ENCODE measurements around the gene PDE3B. TPM values are rescaled to one million over a fixed set of nuclear protein-coding genes. Genes with fewer than 3 reads are reported as not detected.

The PDE3B gene
- polyA plus RNA-seq, 1 donor (not counting 4 experiments of a cell fraction or from before 2014, with no cell fraction given) = 0.01 TPM

- Histone ChIP-seq H3K27me3 (ENCODE audit: control insufficient read depth, extremely low read depth, insufficient read depth, low read length) (no peaks in the 10 kb centered on the region), H3K9ac (ENCODE audit: control insufficient read depth, extremely low read depth, insufficient read depth, low read length) (no peak overlapping the region), H3K4me2 (ENCODE audit: control insufficient read depth, extremely low read depth, insufficient read depth, low read depth, low read length) (no peak overlapping the region), H3K27ac (ENCODE audit: control insufficient read depth, insufficient read depth, low read length) (no peak overlapping the region), H3K36me3 (ENCODE audit: control insufficient read depth in 2 of 2, extremely low read depth in 1 of 2, insufficient read depth in 2 of 2, low read length in 2 of 2) (peaks cover 0 to 3% of the 10 kb centered on the region in 2 experiments), H3K4me3 (ENCODE audit: control insufficient read depth in 2 of 3, extremely low read depth in 1 of 3, insufficient read depth in 2 of 3, low read depth in 1 of 3, low read length in 3 of 3) (no peak overlapping the region), H3K79me2 (ENCODE audit: control insufficient read depth, insufficient read depth, low read length) (no peaks in the 10 kb centered on the region), H4K20me1 (ENCODE audit: control insufficient read depth, extremely low read depth, insufficient read depth, low read length) (no peaks in the 10 kb centered on the region), H2AFZ (ENCODE audit: control insufficient read depth, low read length) (no peak overlapping the region), H3K9me1 (ENCODE audit: control insufficient read depth, extremely low read depth, insufficient read depth, low read length) (no peaks in the 10 kb centered on the region), H3K9me3 (ENCODE audit: control insufficient read depth, low read depth, low read length) (no peaks in the 10 kb centered on the region), H3K4me1 (ENCODE audit: control insufficient read depth, extremely low read depth, insufficient read depth, low read length) (no peaks in the 10 kb centered on the region)
- no peak for TF ChIP-seq CTCF (optimal IDR thresholded peaks at IDR 0.05 in 1 of 3, IDR thresholded peaks at IDR 0.05 in 1 of 3, conservative IDR thresholded peaks at IDR 0.05 in 1 of 3; ENCODE audit: extremely low read depth in 1 of 3, insufficient read depth in 2 of 3, low read length in 3 of 3)
- TF ChIP-seq EZH2 (IDR thresholded peaks at IDR 0.05; ENCODE audit: low read length) = no peak
- FAIRE-seq (no peak), DNase-seq (ENCODE audit: low read depth, low spot score) (no peak)
- dilution Hi-C loops (cut with MboI; ENCODE audit: extremely low pct_ligation_motif_present, low sequenced_read_pairs) = no loop called here
Measured at GRCh38 chr11:14884667-14885273, 241.2 kb downstream of the PDE3B start.

- no peaks in the 10 kb centered on the region for H3K36me3 ChIP-seq (ENCODE audit: control insufficient read depth in 2 of 2, extremely low read depth in 1 of 2, insufficient read depth in 2 of 2, low read length in 2 of 2)
- H4K20me1 ChIP-seq (ENCODE audit: control insufficient read depth, extremely low read depth, insufficient read depth, low read length) = no peaks in the 10 kb centered on the region
- H3K9ac ChIP-seq (ENCODE audit: control insufficient read depth, extremely low read depth, insufficient read depth, low read length) = no peak overlapping the region
- DNase-seq (ENCODE audit: low read depth, low spot score) (no peak), FAIRE-seq (no peak)
- no peaks in the 10 kb centered on the region for H3K9me1 ChIP-seq (ENCODE audit: control insufficient read depth, extremely low read depth, insufficient read depth, low read length)
- TF ChIP-seq EZH2 (IDR thresholded peaks at IDR 0.05; ENCODE audit: low read length) (no peak), CTCF (optimal IDR thresholded peaks at IDR 0.05 in 1 of 3, IDR thresholded peaks at IDR 0.05 in 1 of 3, conservative IDR thresholded peaks at IDR 0.05 in 1 of 3; ENCODE audit: extremely low read depth in 1 of 3, insufficient read depth in 2 of 3, low read length in 3 of 3) (no peak)
- dilution Hi-C loops (cut with MboI; ENCODE audit: extremely low pct_ligation_motif_present, low sequenced_read_pairs) = no loop called here
- peaks cover 4% of the 10 kb centered on the region for H3K4me1 ChIP-seq (ENCODE audit: control insufficient read depth, extremely low read depth, insufficient read depth, low read length)
- no peak overlapping the region for H2AFZ ChIP-seq (ENCODE audit: control insufficient read depth, low read length)
- H3K27me3 ChIP-seq (ENCODE audit: control insufficient read depth, extremely low read depth, insufficient read depth, low read length) = no peaks in the 10 kb centered on the region
- H3K4me3 ChIP-seq (ENCODE audit: control insufficient read depth in 2 of 3, extremely low read depth in 1 of 3, insufficient read depth in 2 of 3, low read depth in 1 of 3, low read length in 3 of 3) = no peak overlapping the region
- H3K27ac ChIP-seq (ENCODE audit: control insufficient read depth, insufficient read depth, low read length) = no peak overlapping the region
- no peaks in the 10 kb centered on the region for H3K9me3 ChIP-seq (ENCODE audit: control insufficient read depth, low read depth, low read length)
- H3K4me2 ChIP-seq (ENCODE audit: control insufficient read depth, extremely low read depth, insufficient read depth, low read depth, low read length) = no peak overlapping the region
- H3K79me2 ChIP-seq (ENCODE audit: control insufficient read depth, insufficient read depth, low read length) = peaks cover 2% of the 10 kb centered on the region
Measured at GRCh38 chr11:14886513-14886912, 242.9 kb downstream of the PDE3B start.

Data from keratinocyte (primary cell).